ENCODE data around the gene NTRK3. TPM values are rescaled to one million over a fixed set of nuclear protein-coding genes. Genes with fewer than 3 reads are reported as not detected.

Gene NTRK3
- total RNA-seq, 4 donors from 2014 or later: 0.35 to 5.8 (median 3.0) TPM

DNA sequence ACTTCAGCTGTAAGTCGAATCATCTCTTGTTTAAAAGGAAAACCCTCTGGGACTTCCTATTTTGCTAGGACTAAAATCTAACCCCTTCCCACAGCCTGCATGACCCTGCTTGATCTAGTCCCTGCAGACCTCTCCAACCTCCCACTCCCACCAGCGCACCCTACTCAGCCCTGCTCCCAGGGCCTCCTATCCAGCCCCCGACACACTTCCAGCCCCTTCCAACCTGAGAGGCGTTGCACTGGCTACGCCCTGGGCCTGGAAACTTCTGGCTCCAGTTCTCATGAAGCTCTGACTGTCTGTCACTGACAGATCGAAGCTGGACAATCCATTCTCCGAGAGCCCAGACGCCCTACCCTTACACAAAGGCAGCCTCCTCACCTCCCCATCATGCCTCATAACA, 21.8 kb downstream of the NTRK3 start:
- TF ChIP-seq, protein P1, sequence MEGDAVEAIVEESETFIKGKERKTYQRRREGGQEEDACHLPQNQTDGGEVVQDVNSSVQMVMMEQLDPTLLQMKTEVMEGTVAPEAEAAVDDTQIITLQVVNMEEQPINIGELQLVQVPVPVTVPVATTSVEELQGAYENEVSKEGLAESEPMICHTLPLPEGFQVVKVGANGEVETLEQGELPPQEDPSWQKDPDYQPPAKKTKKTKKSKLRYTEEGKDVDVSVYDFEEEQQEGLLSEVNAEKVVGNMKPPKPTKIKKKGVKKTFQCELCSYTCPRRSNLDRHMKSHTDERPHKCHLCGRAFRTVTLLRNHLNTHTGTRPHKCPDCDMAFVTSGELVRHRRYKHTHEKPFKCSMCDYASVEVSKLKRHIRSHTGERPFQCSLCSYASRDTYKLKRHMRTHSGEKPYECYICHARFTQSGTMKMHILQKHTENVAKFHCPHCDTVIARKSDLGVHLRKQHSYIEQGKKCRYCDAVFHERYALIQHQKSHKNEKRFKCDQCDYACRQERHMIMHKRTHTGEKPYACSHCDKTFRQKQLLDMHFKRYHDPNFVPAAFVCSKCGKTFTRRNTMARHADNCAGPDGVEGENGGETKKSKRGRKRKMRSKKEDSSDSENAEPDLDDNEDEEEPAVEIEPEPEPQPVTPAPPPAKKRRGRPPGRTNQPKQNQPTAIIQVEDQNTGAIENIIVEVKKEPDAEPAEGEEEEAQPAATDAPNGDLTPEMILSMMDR (IDR thresholded peaks at IDR 0.05): no peak
- no peak for TF ChIP-seq POLR2A (IDR thresholded peaks at IDR 0.05)
- H3K4me3 ChIP-seq: no peak overlapping the region

DNA sequence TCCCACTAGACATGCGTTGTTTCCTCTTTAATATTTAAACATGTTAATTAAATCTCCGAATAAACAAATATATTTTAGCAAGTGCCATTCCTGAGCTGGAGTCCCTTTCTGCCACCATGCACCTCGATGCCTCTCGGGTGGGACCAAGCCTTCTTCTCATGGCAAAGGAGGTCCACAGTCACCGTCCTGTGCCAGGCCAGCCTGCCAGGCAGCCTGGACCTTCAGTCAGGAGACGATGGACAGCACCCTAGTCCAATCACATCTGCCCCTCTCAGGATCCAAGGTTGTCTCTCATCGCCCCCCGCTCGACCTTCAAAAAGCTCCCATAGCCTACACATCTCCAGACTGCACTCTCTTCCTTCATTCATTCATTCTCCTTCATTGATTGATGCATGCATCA, 22.6 kb downstream of the NTRK3 start:
- Histone ChIP-seq H3K27me3 (no peaks in the 10 kb centered on the region), H3K4me1 (no peaks in the 10 kb centered on the region), H3K9me3 (no peaks in the 10 kb centered on the region), H3K36me3 (no peaks in the 10 kb centered on the region), H3K4me3 (no peak overlapping the region), H3K27ac (no peak overlapping the region)
- TF ChIP-seq POLR2A (IDR thresholded peaks at IDR 0.05): no peak
- TF ChIP-seq, protein P1 (IDR thresholded peaks at IDR 0.05): no peak
- DNase-seq: no peak

More for the DNA sequence above, 21.8 kb downstream of the NTRK3 start:
- Histone ChIP-seq H3K27ac (no peak overlapping the region), H3K4me1 (no peaks in the 10 kb centered on the region), H3K27me3 (no peaks in the 10 kb centered on the region), H3K9me3 (no peaks in the 10 kb centered on the region), H3K36me3 (no peaks in the 10 kb centered on the region)
- DNase-seq: no peak

DNA sequence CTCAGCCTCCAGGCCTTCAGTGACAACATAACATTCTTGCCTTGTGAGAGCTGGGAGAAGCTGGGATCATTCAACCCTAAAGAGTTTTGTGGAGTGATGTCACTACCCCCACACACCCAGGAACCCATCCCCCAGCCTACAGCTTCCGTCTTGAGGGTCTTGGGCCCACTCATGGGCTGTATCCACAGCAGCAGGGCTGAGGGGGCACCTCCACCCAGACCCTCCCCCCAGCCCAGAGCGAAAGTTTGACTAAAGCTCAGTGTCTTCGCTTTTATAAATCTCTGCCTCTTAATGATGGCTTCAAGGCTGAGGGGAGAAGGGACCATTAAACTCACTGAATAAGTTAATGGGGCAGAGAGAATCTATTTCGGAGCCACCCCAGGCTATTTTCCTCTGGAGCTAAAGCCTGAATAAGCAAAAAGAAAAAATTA, 23.8 kb downstream of the NTRK3 start:
- no peaks in the 10 kb centered on the region for H3K9me3 ChIP-seq

DNA sequence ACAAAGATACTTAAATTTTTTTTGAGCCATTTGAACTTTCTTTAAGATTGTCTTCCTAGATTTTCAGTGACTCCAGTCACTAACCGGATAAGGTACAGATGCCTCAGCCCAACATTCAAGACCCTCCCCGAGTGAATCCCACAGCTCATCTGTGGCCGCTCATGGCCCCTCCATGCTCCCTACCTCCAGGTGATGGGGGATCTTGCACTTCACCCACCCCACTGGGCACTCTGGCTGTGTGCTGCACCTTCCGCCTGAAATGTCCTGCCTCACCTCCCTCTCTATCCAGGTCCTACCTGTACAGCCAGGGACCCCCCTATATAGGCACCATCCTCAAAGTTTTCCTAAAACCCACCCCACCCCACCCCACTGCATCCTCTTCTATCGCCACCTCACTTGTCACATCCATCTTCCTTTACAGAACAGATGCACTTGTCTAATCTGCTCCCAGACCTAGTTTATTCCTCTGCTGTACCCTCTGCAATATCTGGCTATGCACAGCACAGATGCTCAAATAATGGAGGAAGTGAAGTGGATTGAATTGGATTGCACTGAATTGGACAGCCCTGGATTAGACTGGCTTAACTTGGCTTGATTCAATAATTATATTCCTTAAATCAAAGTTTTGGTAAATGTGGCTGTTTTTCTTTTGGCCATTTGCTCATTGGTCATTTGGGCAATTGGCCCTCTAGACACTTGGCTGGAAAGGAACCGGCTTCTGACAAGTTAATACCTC, 24.5 kb downstream of the NTRK3 start:
- no peak for DNase-seq
- Histone ChIP-seq H3K4me3 (no peak overlapping the region), H3K4me1 (no peaks in the 10 kb centered on the region), H3K27ac (no peak overlapping the region), H3K27me3 (no peaks in the 10 kb centered on the region), H3K9me3 (no peaks in the 10 kb centered on the region), H3K36me3 (no peaks in the 10 kb centered on the region)
- TF ChIP-seq, protein P1 (IDR thresholded peaks at IDR 0.05): no peak
- TF ChIP-seq POLR2A (IDR thresholded peaks at IDR 0.05): no peak

More for the DNA sequence above, 23.8 kb downstream of the NTRK3 start:
- TF ChIP-seq POLR2A (IDR thresholded peaks at IDR 0.05): no peak
- TF ChIP-seq, protein P1 (IDR thresholded peaks at IDR 0.05): no peak
- no peaks in the 10 kb centered on the region for H3K27me3 ChIP-seq
- H3K4me1 ChIP-seq: no peaks in the 10 kb centered on the region
- no peaks in the 10 kb centered on the region for H3K36me3 ChIP-seq
- H3K4me3 ChIP-seq: no peak overlapping the region
- H3K27ac ChIP-seq: no peak overlapping the region
- no peak for DNase-seq

DNA sequence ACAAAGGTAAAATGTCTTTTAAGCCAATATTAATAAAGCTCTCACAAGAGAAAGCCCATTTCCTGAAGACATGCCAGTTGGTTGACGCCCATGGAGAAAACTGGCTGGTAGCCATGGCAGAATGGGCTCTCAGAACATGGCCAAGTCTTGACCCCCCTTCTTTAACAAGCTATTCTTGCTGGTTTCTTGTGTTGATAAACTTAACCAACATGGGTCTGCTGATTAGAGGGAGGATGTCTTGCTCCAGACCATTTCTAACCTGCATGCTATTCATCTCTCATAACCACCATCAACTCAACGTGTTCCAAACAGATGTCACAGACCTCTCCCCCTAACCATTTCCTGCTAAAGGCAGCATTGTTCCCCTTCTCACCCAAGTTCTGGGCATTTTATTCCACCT, 25.7 kb downstream of the NTRK3 start:
- Histone ChIP-seq H3K27ac (no peak overlapping the region), H3K27me3 (no peaks in the 10 kb centered on the region), H3K9me3 (no peaks in the 10 kb centered on the region), H3K36me3 (no peaks in the 10 kb centered on the region), H3K4me3 (no peak overlapping the region), H3K4me1 (no peaks in the 10 kb centered on the region)
- no peak for DNase-seq
- TF ChIP-seq, protein P1 (IDR thresholded peaks at IDR 0.05): no peak
